Retinal pigment epithelial cell (primary cell): ENCODE results near the gene SCYL1.

Experiments used
- DNase-seq: peaks from one replicate; pipeline ENCODE4 v3.0.0-alpha.2; 2010; ENCODE audit warnings: low read depth
- H3K4me3 ChIP-seq: 2 replicates; pipeline ENCODE4 v1.5.1; 2011; ENCODE audit warnings: mild to moderate bottlenecking, low read length, control low read depth, moderate library complexity
- TF ChIP-seq, protein P1 (sequence below): conservative IDR thresholded peaks from 2 replicates; pipeline ENCODE4 v1.5.1; 2011; ENCODE audit warnings: low read depth, low read length, control low read depth, inconsistent platforms

SCYL1 gene

DNA sequence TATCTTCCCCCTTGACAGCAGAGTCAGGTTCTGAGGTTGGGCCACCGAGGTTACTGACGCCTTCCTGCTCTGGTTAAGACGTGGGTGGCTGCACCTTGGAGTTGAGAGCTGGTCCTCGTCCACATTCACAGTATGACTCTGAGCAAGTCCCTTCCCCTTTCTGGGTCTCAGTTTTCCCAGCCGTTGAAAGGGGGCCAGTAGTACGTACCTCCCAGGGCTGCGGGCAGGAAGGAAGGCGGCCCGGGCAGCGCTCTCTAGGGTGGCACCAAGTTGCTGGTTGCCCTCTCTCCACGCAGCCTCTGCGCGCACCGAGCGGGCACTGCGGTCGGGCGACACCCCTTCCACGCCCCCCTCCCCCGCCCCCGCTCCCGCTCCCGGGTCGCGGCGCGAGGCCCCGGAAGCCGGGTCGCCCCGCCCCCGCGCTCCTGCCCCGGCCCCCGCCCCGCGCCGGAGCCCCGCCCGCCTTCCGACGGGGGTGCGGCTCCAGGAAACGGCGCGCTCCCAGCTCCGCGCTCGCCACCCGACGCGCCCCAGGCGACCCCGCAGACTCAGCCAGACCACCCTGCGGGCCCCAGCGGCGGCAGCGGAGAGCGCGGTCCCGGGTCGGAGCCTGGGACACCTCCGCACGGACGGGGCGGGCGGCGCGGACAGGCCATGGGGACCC is 50.8 kb downstream of the SCYL1 start, which contains the start of gene EHBP1L1:
EHBP1L1 (plus strand) TSS at position 486 of the 664 bp plus-strand sequence. CDS start 250 bp downstream, outside the sequence.
- peak within 1 kb of the TSS; percentile 50 for H3K4me3 ChIP-seq
- DNase-seq, result no peak
- TF ChIP-seq, protein P1, sequence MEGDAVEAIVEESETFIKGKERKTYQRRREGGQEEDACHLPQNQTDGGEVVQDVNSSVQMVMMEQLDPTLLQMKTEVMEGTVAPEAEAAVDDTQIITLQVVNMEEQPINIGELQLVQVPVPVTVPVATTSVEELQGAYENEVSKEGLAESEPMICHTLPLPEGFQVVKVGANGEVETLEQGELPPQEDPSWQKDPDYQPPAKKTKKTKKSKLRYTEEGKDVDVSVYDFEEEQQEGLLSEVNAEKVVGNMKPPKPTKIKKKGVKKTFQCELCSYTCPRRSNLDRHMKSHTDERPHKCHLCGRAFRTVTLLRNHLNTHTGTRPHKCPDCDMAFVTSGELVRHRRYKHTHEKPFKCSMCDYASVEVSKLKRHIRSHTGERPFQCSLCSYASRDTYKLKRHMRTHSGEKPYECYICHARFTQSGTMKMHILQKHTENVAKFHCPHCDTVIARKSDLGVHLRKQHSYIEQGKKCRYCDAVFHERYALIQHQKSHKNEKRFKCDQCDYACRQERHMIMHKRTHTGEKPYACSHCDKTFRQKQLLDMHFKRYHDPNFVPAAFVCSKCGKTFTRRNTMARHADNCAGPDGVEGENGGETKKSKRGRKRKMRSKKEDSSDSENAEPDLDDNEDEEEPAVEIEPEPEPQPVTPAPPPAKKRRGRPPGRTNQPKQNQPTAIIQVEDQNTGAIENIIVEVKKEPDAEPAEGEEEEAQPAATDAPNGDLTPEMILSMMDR, result no peak

DNA sequence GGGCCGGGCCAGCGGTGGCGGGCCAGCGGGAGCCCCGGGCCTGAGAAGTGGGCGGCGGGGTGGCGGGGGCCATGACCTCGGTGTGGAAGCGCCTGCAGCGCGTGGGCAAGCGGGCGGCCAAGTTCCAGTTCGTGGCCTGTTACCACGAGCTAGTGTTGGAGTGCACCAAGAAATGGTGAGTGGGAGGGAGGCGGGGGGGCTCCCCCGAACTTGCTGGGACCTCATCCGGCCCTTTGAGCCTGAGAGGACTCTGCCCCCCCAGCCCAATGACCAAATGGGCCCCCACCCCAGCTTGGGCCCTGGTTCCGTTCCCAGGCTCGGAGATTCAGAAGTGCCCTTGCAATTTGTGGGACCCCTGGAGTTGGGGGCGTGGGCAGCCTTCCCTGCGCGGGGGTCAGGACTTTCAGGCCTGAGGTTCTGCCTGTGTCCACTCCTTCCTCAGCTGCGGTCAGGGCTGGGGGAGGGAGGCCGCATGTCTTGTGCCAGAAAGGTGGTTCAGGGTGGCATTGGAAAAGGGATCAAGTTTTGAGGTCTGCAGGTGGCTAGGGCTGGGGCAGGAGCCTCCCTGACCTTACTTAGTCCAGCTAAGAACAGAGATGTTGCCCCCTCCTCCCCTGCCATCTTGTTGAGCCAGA is 51.5 kb downstream of the SCYL1 start:
- no peak for DNase-seq
- H3K4me3 ChIP-seq, result peak overlapping the region; percentile 50
- TF ChIP-seq, protein P1, result no peak

DNA sequence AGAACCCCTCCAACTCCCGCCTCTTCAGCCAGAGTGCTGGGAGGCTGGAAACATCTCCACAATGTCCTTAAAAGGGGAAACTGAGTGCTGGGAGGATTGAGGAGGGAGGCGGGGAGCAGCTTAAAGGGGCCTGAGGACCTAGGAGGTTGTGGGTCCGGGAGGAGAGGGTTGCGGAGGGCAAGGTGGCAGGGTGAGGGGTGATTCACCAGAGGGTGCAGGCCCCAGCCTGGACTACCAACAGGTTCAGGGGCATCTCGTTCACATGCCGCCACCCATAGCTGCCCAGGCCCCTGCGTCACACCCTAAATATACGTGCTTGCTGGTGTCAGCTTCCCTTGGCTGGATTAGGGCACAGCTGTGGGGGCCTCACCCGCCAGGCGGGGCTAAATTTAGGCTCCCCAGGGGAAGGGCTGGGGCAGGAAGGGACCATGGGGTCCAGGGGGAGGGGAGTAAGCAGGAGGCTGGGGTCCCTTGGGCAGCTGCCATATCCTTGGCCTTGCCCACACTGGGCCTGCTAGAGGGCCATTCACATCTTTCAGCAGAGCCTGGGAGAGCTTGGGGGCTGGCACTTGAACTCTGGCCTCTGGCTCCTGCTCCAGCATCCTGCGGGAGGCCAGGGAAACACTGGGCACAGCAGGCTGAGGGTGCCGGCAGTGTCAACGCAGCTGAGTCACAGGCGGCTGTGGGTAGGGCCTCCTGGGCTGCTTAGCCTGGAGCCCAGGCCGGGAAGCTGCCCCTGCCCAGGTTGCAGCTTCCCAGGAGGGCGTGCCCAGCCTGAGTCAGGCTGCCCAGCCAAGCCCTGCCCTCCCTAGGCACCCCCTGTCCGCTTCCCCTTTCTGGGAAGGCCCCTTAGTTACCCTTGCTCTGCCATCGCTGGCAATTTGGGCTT is 52.2 kb downstream of the SCYL1 start:
- TF ChIP-seq, protein P1, result no peak
- peak overlapping the region; percentile 50 for H3K4me3 ChIP-seq
- DNase-seq, result no peak

DNA sequence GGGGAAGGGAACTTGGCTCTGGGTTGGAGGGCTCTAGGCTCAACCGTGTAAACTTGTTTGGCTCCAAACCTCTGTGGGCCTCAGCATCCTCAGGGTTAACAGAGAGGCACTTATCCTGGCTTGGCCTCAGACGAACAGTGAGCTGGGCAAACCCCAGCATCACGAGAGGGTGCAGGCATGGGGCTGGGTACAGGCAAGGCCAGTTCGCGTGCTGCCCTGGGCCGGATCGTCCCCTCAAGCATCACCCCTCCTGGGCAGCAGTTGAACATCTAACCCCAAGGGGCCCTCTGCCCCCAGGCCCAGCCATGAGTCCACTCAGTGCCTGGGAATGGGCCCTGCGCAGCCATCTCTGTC is 52.9 kb downstream of the SCYL1 start:
- TF ChIP-seq, protein P1, result no peak
- H3K4me3 ChIP-seq, result peak overlapping the region; percentile 28
- DNase-seq, result no peak

DNA sequence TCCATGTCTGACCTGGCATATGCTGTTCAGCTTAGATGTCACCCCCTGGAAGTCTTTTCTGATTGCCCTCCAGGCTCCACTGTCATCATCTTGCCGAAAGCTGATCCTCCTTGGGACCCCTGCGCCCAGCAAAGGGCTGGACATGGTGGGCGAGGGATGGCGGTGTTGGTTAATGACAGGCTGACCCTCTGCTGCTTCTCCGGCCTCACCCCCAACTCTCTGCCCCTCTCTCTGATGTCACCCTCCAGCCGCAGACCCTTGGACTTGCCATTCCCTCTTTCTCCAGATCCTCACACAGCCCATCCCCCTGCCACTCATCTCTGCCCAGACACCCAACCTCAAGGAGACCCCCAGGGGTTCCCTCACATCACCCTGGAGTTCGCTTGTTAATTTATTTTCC is 53.3 kb downstream of the SCYL1 start:
- H3K4me3 ChIP-seq, result no peak overlapping the region
- TF ChIP-seq, protein P1, result no peak
- DNase-seq, result no peak

DNA sequence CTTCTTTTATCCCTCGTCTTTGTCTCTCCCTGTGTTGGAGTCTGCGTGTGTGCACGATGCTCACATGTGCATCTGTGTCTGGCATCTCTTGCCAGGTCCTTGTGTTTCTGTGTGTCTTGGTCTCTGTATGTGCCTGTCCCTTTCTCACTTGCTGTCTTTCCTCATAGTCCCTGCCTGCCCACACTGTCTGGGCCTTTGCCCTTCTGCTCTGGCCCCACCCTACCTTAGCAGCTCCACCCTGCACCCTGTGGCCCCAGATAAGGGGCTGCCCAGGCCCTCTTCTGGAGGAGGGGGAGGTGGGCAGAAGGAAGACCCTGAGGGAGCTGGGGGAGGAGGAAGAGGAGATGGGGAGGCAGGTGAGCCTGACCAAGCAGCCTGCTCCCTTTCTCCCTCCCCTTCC is 53.8 kb downstream of the SCYL1 start:
- H3K4me3 ChIP-seq, result no peak overlapping the region
- no peak for DNase-seq
- TF ChIP-seq, protein P1, result no peak
